ENCODE measurements around the gene MC1R.

Gene MC1R

DNA sequence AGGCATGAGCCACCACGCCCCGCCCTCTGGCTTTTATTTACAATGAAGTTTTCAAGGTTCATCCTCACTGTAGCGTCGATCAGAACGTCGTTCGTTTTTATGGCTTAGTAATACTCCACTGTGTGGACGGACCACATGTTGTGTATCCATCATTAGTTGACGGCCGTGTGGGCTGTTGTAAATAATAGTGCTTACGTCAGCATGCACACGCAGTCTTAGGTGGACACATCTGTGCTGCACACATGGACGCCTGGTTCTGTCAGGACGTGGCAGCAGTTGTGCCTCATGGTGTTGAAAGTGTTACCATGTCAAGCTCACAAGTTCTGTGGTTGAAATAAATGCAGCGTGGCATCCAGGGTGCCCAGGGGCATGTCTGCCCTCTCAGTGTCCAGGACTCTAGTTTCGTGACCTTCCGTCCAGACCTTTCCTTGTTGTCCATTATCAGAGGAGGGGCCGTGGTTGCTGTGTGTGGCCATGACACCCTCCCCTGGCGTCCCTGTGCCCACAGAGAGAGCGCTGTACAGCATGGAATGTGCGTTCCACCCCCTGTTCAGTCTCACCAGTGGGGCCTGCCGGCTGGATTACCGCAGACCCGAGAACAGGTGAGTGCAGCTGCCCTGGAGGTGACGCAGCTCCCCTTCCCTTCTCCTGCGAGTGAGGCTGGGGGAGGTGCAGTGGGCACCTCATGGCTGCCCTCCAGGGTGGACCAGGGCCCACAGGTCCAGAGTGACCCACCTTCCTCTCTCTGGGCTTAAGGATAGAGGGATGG, 23.0 kb upstream of the MC1R start:
- H3K4me3 ChIP-seq (ENCODE audit: low read depth in 1 of 5, low read length in 5 of 5): no peak overlapping the region
- H3K27ac ChIP-seq (ENCODE audit: low read depth, low read length): no peak overlapping the region
- H3K9ac ChIP-seq (ENCODE audit: low read length in 5 of 5): no peak overlapping the region
- no peaks in the 10 kb centered on the region for H3K4me1 ChIP-seq (ENCODE audit: control insufficient read depth in 5 of 5, insufficient read depth in 5 of 5, low read length in 5 of 5)
- H3K9me3 ChIP-seq (ENCODE audit: control insufficient read depth in 5 of 5, low read length in 5 of 5): no peaks in the 10 kb centered on the region
- peaks cover 0 to 99% (median 89%) of the 10 kb centered on the region in 5 donors for H3K36me3 ChIP-seq (ENCODE audit: control insufficient read depth in 5 of 5, insufficient read depth in 5 of 5, low read length in 5 of 5)
- H3K27me3 ChIP-seq (ENCODE audit: control insufficient read depth in 5 of 5, insufficient read depth in 4 of 5, low read length in 5 of 5): no peaks in the 10 kb centered on the region

DNA sequence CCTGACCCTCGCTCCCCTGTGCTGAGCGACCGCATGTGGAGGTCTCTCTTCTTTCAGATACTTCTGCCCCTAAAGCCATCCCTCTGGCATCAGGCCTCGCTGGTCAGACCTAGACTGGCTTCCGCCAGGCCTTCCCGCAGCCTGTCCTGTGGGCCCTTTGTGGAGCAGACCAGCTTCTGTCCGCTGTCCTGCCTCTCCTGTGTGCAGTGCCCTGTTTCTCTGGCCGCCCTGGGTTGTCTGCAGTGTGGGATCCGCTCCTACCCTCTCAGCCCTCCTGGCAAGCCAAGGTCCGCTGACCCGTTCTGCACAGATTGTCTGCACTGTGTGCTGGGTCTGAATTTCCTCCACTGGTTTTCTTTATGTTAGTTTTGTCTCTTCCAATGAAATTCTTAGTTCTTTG, 21.5 kb upstream of the MC1R start:
- Histone ChIP-seq H3K4me3 (ENCODE audit: low read depth in 1 of 5, low read length in 5 of 5) (no peak overlapping the region), H3K9me3 (ENCODE audit: control insufficient read depth in 5 of 5, low read length in 5 of 5) (no peaks in the 10 kb centered on the region), H3K36me3 (ENCODE audit: control insufficient read depth in 5 of 5, insufficient read depth in 5 of 5, low read length in 5 of 5) (peaks cover 0 to 90% (median 79%) of the 10 kb centered on the region in 5 donors), H3K9ac (ENCODE audit: low read length in 5 of 5) (no peak overlapping the region), H3K27me3 (ENCODE audit: control insufficient read depth in 5 of 5, insufficient read depth in 4 of 5, low read length in 5 of 5) (no peaks in the 10 kb centered on the region), H3K4me1 (ENCODE audit: control insufficient read depth in 5 of 5, insufficient read depth in 5 of 5, low read length in 5 of 5) (no peaks in the 10 kb centered on the region), H3K27ac (ENCODE audit: low read depth, low read length) (no peak overlapping the region)

DNA sequence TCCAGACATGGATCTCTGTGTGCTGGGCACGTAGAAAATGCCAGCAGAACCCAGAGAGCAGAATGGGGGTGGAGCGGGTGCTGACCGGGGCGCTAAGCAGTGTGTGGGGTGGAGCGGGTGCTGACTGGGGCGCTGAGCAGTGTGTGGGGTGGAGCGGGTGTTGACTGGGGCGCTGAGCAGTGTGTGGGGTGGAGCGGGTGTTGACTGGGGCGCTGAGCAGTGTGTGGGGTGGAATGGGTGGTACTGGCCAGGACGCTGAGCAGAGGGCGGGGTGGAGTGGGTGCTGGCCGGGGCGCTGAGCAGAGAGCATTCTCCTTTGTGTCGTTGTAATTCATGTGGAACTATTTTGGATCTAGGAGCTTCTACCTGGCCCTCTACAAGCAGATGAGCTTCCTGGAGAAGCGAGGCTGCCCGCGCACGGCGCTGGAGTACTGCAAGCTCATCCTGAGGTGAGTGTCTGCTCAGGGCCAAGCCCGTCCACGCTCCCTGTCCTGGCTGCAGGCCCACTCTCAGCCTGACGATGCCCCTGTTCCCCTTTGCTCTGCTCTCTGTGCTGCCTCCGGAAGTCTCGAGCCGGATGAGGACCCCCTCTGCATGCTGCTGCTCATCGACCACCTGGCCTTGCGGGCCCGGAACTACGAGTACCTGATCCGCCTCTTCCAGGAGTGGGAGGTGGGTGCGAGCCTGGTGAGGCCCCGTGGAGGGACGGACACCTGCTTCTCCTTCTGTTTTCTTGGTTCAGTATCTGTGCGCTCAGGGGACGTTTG, 20.3 kb upstream of the MC1R start:
- H3K36me3 ChIP-seq (ENCODE audit: control insufficient read depth in 5 of 5, insufficient read depth in 5 of 5, low read length in 5 of 5): peaks cover 0 to 87% (median 75%) of the 10 kb centered on the region in 5 donors

DNA sequence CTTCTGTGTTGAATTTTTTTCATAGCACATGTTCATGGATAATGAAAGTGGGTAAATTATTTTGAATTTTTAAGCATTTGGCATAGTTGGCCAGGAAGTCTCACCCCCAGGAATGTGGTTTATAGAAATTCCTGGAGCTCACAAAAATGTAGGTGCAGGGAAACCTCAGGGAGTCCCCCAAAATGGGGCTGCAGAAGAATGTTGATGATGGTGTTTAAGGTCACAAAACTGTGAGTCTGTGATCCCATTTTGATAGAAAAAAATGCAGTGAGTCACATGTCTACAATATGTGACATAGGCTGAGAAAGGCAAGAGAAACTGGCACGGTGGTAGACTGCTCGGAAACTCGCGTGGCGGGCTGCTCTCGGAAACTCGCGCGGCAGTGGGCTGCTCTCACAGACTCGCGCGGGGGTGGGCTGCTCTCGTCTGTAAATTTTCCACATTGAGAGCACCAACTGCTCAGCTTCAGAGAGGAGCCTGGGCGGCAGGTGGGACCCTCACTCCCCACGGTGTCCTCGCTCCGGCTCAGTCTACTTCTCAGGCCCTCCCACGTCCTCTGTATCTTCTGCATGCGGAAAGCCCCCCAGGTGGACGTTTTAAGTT, 18.7 kb upstream of the MC1R start:
- no peak overlapping the region for H3K4me3 ChIP-seq (ENCODE audit: low read depth in 1 of 5, low read length in 5 of 5)
- no peak overlapping the region for H3K27ac ChIP-seq (ENCODE audit: low read depth, low read length)
- H3K9me3 ChIP-seq (ENCODE audit: control insufficient read depth in 5 of 5, low read length in 5 of 5): no peaks in the 10 kb centered on the region
- H3K27me3 ChIP-seq (ENCODE audit: control insufficient read depth in 5 of 5, insufficient read depth in 4 of 5, low read length in 5 of 5): no peaks in the 10 kb centered on the region
- no peak overlapping the region for H3K9ac ChIP-seq (ENCODE audit: low read length in 5 of 5)
- H3K4me1 ChIP-seq (ENCODE audit: control insufficient read depth in 5 of 5, insufficient read depth in 5 of 5, low read length in 5 of 5): no peaks in the 10 kb centered on the region
- peaks cover 0 to 87% (median 75%) of the 10 kb centered on the region in 5 donors for H3K36me3 ChIP-seq (ENCODE audit: control insufficient read depth in 5 of 5, insufficient read depth in 5 of 5, low read length in 5 of 5)

More for the DNA sequence above, 20.3 kb upstream of the MC1R start:
- Histone ChIP-seq H3K27ac (ENCODE audit: low read depth, low read length) (no peak overlapping the region), H3K9me3 (ENCODE audit: control insufficient read depth in 5 of 5, low read length in 5 of 5) (no peaks in the 10 kb centered on the region), H3K9ac (ENCODE audit: low read length in 5 of 5) (no peak overlapping the region), H3K27me3 (ENCODE audit: control insufficient read depth in 5 of 5, insufficient read depth in 4 of 5, low read length in 5 of 5) (no peaks in the 10 kb centered on the region), H3K4me1 (ENCODE audit: control insufficient read depth in 5 of 5, insufficient read depth in 5 of 5, low read length in 5 of 5) (no peaks in the 10 kb centered on the region), H3K4me3 (ENCODE audit: low read depth in 1 of 5, low read length in 5 of 5) (no peak overlapping the region)

DNA sequence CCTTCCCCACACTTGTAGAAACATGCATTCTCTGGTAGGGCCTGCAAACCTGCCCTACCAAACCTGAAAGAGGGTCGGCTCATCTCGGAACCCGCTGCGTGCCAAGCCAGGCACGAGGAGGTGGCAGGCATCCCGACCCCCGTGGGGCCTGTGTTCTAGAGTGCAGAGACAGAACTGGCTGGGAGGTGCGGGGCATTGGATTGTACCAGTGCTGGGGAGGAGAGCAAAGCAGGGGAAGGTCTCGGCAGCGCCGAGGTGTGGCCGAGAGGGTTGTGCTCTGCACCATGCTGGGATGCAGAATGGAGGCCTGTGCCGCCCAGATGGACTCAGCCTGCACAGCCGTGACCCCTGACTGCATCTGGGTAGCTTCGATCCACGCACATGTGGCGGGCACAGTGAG, 17.8 kb upstream of the MC1R start:
- Histone ChIP-seq H3K36me3 (ENCODE audit: control insufficient read depth in 5 of 5, insufficient read depth in 5 of 5, low read length in 5 of 5) (peaks cover 0 to 87% (median 76%) of the 10 kb centered on the region in 5 donors), H3K9ac (ENCODE audit: low read length in 5 of 5) (no peak overlapping the region), H3K27ac (ENCODE audit: low read depth, low read length) (no peak overlapping the region), H3K9me3 (ENCODE audit: control insufficient read depth in 5 of 5, low read length in 5 of 5) (no peaks in the 10 kb centered on the region), H3K27me3 (ENCODE audit: control insufficient read depth in 5 of 5, insufficient read depth in 4 of 5, low read length in 5 of 5) (no peaks in the 10 kb centered on the region), H3K4me3 (ENCODE audit: low read depth in 1 of 5, low read length in 5 of 5) (no peak overlapping the region), H3K4me1 (ENCODE audit: control insufficient read depth in 5 of 5, insufficient read depth in 5 of 5, low read length in 5 of 5) (no peaks in the 10 kb centered on the region)

DNA sequence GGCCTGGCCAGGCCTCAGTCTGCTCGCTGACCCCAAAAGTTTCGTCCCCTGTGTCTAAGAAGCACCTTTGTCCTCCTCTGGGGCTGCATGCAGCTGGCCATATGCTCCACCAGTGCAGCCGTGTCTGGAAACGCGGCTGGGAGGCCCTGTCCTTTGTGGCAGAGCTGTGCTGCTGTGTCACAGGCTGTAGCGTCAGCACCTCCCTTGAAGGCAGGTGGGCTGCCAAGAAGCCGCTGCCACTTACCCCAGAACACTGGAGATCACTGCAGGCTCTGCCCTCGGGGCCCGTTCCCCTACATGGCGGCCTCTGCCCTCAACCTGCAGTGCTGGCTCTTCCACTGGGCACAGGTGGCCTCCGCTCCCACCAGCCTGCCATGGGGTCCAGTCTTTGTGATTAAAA, 15.7 kb upstream of the MC1R start:
- H3K4me1 ChIP-seq (ENCODE audit: control insufficient read depth in 5 of 5, insufficient read depth in 5 of 5, low read length in 5 of 5): no peaks in the 10 kb centered on the region
- H3K9me3 ChIP-seq (ENCODE audit: control insufficient read depth in 5 of 5, low read length in 5 of 5): no peaks in the 10 kb centered on the region
- H3K4me3 ChIP-seq (ENCODE audit: low read depth in 1 of 5, low read length in 5 of 5): no peak overlapping the region
- H3K9ac ChIP-seq (ENCODE audit: low read length in 5 of 5): no peak overlapping the region
- H3K36me3 ChIP-seq (ENCODE audit: control insufficient read depth in 5 of 5, insufficient read depth in 5 of 5, low read length in 5 of 5): peaks cover 0 to 85% (median 77%) of the 10 kb centered on the region in 5 donors
- H3K27ac ChIP-seq (ENCODE audit: low read depth, low read length): no peak overlapping the region
- no peaks in the 10 kb centered on the region for H3K27me3 ChIP-seq (ENCODE audit: control insufficient read depth in 5 of 5, insufficient read depth in 4 of 5, low read length in 5 of 5)

DNA sequence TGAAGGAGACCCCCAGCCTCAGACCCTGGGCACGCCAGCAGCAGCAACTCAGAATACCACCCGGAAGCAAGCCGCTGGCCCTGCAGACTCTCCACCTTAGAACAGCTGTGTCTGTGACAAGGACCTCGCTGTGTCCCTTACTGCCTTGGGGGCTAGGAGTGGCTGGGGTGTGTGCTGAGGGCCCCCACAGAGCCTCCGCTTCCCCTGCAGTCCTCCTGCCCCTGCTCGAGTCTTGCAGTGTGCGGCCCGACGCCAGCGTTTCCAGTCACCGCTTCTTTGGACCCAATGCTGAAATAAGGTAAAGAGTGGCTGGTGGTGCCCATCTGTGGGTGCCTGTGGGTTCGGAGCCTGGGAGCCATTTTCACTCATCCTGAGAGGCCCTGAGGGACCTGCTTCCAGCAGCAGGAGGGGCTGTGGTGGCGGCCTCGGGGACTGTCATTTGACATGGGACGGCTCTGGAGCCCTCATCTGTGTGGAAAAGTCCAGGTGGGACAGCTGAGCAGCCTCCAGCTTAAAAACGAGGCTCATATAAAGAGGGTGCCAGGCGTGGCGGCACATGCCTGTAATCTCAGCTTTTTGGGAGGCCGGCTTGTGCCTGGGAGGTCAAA, 14.7 kb upstream of the MC1R start:
- Histone ChIP-seq H3K9me3 (ENCODE audit: control insufficient read depth in 5 of 5, low read length in 5 of 5) (no peaks in the 10 kb centered on the region), H3K9ac (ENCODE audit: low read length in 5 of 5) (no peak overlapping the region), H3K36me3 (ENCODE audit: control insufficient read depth in 5 of 5, insufficient read depth in 5 of 5, low read length in 5 of 5) (peaks cover 0 to 84% (median 75%) of the 10 kb centered on the region in 5 donors), H3K27me3 (ENCODE audit: control insufficient read depth in 5 of 5, insufficient read depth in 4 of 5, low read length in 5 of 5) (no peaks in the 10 kb centered on the region), H3K4me1 (ENCODE audit: control insufficient read depth in 5 of 5, insufficient read depth in 5 of 5, low read length in 5 of 5) (no peaks in the 10 kb centered on the region), H3K27ac (ENCODE audit: low read depth, low read length) (no peak overlapping the region), H3K4me3 (ENCODE audit: low read depth in 1 of 5, low read length in 5 of 5) (no peak overlapping the region)

DNA sequence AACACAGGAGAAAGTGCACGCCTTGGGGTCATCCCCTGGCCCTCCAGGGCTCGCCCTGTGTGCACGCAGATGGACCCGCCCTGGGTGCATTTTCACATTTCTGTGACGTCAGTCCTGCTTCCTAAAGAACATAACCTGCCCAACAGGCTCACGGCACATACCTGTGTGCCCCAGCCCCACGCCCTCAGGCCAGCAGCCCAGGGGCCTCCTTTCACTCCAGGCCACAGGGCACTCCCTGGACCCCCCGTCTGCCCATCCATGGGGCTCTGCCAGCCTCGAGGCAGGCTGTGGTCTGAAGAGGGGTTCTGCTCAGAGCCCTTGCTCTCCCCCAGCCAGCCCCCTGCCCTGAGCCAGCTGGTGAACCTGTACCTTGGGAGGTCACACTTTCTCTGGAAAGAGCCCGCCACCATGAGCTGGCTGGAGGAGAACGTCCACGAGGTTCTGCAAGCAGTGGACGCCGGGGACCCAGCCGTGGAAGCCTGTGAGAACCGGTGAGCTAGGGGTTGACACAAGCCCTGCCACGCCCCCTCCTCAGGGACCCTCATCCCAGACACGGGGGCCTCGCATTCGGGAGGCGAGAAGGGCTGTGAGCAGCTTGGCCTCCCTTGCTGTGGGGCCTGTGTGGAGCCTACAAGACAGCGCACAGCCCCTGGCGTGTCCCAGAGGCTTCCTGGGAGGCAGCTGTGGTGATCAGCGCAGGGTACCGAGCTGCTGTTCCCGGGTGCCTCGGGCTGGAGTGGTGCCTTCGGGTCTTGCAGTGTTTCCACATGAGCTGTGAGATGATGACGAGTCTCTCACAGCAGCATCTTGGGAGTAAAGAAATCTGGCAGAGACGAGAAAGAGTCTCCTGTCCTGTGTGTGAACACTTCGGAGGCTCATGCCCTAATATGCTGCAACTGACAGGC, 13.8 kb upstream of the MC1R start:
- Histone ChIP-seq H3K4me3 (ENCODE audit: low read depth in 1 of 5, low read length in 5 of 5) (no peak overlapping the region), H3K27me3 (ENCODE audit: control insufficient read depth in 5 of 5, insufficient read depth in 4 of 5, low read length in 5 of 5) (no peaks in the 10 kb centered on the region), H3K4me1 (ENCODE audit: control insufficient read depth in 5 of 5, insufficient read depth in 5 of 5, low read length in 5 of 5) (peaks cover 0 to 3% (median under 1%) of the 10 kb centered on the region in 5 donors), H3K9me3 (ENCODE audit: control insufficient read depth in 5 of 5, low read length in 5 of 5) (no peaks in the 10 kb centered on the region), H3K9ac (ENCODE audit: low read length in 5 of 5) (no peak overlapping the region), H3K27ac (ENCODE audit: low read depth, low read length) (no peak overlapping the region), H3K36me3 (ENCODE audit: control insufficient read depth in 5 of 5, insufficient read depth in 5 of 5, low read length in 5 of 5) (peaks cover 0 to 83% (median 73%) of the 10 kb centered on the region in 5 donors)

DNA sequence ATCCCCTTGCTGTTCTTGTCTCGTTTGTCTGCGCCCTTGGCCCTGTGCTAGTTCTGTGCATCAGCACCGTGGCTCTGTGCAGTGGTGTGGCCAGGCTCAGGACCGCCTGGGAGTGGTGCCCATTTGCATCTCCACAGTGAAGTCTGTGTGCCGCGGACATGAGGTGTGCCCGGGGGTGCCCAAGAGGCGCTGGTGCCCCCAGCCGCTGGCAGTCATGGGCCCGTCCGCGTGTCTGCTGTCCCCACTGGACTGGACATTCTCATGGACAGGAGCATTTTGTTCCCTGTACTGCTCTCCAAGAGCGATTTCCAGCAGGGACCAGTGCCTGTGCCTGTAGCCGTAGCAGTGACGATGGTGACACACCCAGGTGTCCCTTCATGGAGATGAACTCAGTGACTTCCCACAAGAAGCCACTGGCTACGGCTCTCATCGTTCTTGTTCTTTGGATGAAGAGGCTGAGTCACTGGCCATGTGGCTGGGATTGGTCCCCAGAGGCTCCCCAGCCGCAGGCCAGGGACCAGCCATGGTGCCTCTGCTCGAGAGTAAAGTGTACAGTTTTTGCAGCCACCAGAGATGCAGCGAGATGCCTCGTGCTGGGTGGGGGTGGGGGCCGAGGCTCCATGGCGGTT, 13.0 kb upstream of the MC1R start:
- no peak overlapping the region for H3K27ac ChIP-seq (ENCODE audit: low read depth, low read length)
- peaks cover 0 to 83% (median 71%) of the 10 kb centered on the region in 5 donors for H3K36me3 ChIP-seq (ENCODE audit: control insufficient read depth in 5 of 5, insufficient read depth in 5 of 5, low read length in 5 of 5)
- H3K9ac ChIP-seq (ENCODE audit: low read length in 5 of 5): no peak overlapping the region
- no peak overlapping the region for H3K4me3 ChIP-seq (ENCODE audit: low read depth in 1 of 5, low read length in 5 of 5)
- H3K9me3 ChIP-seq (ENCODE audit: control insufficient read depth in 5 of 5, low read length in 5 of 5): no peaks in the 10 kb centered on the region
- H3K4me1 ChIP-seq (ENCODE audit: control insufficient read depth in 5 of 5, insufficient read depth in 5 of 5, low read length in 5 of 5): peaks cover 0 to 10% (median 8%) of the 10 kb centered on the region in 5 donors
- H3K27me3 ChIP-seq (ENCODE audit: control insufficient read depth in 5 of 5, insufficient read depth in 4 of 5, low read length in 5 of 5): no peaks in the 10 kb centered on the region

Measured in subcutaneous abdominal adipose tissue (tissue), 5 donors.